OCI-LY3 (cell line): ENCODE data around the gene GPR137C.

Experiments used
- CTCF ChIP-seq: fragments of 200-600, 300-600 bp; sonication (generic); IDR thresholded peaks from 2 replicates; pipeline ENCODE4 v1.5.1; 2014; ENCODE audit warnings: antibody characterized with exemption, low read length, low read depth
- EZH2phosphoT487 ChIP-seq: fragments of 200-600 bp; shearing (Covaris generic); IDR thresholded peaks from 2 replicates; pipeline ENCODE4 v1.6.1; 2018; ENCODE audit warnings: antibody characterized with exemption, mixed run types, low read depth

- TF ChIP-seq CTCF: no peak
- no peak for TF ChIP-seq EZH2phosphoT487
These were observed 30.9 kb downstream of the GPR137C start for GRCh38 chr14:52583544-52583943.
